H1 (cell line): ENCODE results near the gene LOXL1. TPM values are rescaled to one million over a fixed set of nuclear protein-coding genes. Genes with fewer than 3 reads are reported as not detected.

ENCODE experiments used
- ASH2L ChIP-seq: fragments of 200-600, 300-600 bp; sonication (generic); IDR thresholded peaks from one replicate; pipeline ENCODE4 v1.7.1; 2017; ENCODE audit warnings: low read length
- POLR2AphosphoS5 ChIP-seq: IDR thresholded peaks from 2 replicates; pipeline ENCODE4 v1.6.1; 2011; ENCODE audit warnings: low read depth, low read length
- TBP ChIP-seq: IDR thresholded peaks from 2 replicates; pipeline ENCODE4 v1.6.1; 2011; ENCODE audit warnings: low read depth, low read length, improper control_type of control experiment
- polyA plus RNA-seq, 7 experiments: library from polyadenylated mRNA; depleted of rRNA in 3 of 7; stranded (reverse) in 5 of 7; unstranded in 2 of 7; fragments of >200 nt in 5 of 7; fragments of 200-250 nt in 2 of 7; gene quantifications; 1 replicate in 5 of 7; 2 replicates in 1 of 7; 4 replicates in 1 of 7; pipeline versions ENCODE4 v1.2.1 to v1.2.3, GENCODE V29; 2011 to 2013; ENCODE audit warnings: missing spikeins in 2 of 7, mixed read lengths in 2 of 7
- total RNA-seq: library from RNA; stranded (reverse); fragmentation: NEBNext Ultra II Directional; extraction: Animal tissue kit (Norgen Biotek cat#: 25700); gene quantifications from 2 replicates; pipeline ENCODE4 v1.2.1, GENCODE V29; 2021

LOXL1 gene
- total and polyA plus RNA-seq, 2 of the 8 experiments (the other 6 are each of a cell fraction or from before 2014, with no cell fraction given) = 8.1 to 14.4 TPM

GRCh38 chr15:73950831-73951561 lies 24.7 kb downstream of the LOXL1 start (continued):
- TF ChIP-seq POLR2AphosphoS5 = peak; percentile 31; the same call in 1 of the 2 replicates
- peak; percentile 79 for TF ChIP-seq ASH2L
- TF ChIP-seq TBP = no peak; the same call in 1 of the 2 replicates
